Memory B cell (primary cell): Measurements from ENCODE around the gene IGLON5.

Source experiments
- ATAC-seq: fragments of 150-1000 bp; cut with Tn5 transposase; 2 replicates; pipeline ENCODE4 v1.10.0; 2021; ENCODE audit warnings: low read depth, mild to moderate bottlenecking, moderate library complexity
- DNase-seq, 2 donors: peaks; one replicate each; pipeline ENCODE4 v3.0.0; 2022; ENCODE audit warnings: low spot score in 2 of 2
- H3K27ac Mint-ChIP-seq: one replicate; pipeline ENCODE4 v1.8.0; 2022; ENCODE audit warnings: mild to moderate bottlenecking, moderate library complexity, mixed read lengths
- H3K27me3 Mint-ChIP-seq: one replicate; pipeline ENCODE4 v1.8.0; 2022; ENCODE audit warnings: mixed read lengths
- H3K36me3 Mint-ChIP-seq: one replicate; pipeline ENCODE4 v1.8.0; 2022; ENCODE audit warnings: mild to moderate bottlenecking, mixed read lengths
- H3K4me1 Mint-ChIP-seq: one replicate; pipeline ENCODE4 v1.8.0; 2022; ENCODE audit warnings: mixed read lengths
- H3K4me3 Mint-ChIP-seq: one replicate; pipeline ENCODE4 v1.8.0; 2022; ENCODE audit warnings: mild to moderate bottlenecking, moderate library complexity, mixed read lengths
- H3K9me3 Mint-ChIP-seq: one replicate; pipeline ENCODE4 v1.8.0; 2022; ENCODE audit warnings: mixed read lengths

IGLON5 gene

GRCh38 chr19:51371186-51371690 is 59.8 kb downstream of the IGLON5 start:
- H3K4me1 Mint-ChIP-seq = peaks cover 20% of the 10 kb centered on the region
- DNase-seq (no peak), ATAC-seq (no peak)
- no peak overlapping the region for H3K4me3 Mint-ChIP-seq
- no peaks in the 10 kb centered on the region for H3K9me3 Mint-ChIP-seq
- no peaks in the 10 kb centered on the region for H3K27me3 Mint-ChIP-seq
- H3K36me3 Mint-ChIP-seq = no peaks in the 10 kb centered on the region
- H3K27ac Mint-ChIP-seq = no peak overlapping the region

- no peaks in the 10 kb centered on the region for H3K27me3 Mint-ChIP-seq
- ATAC-seq (no peak), DNase-seq (no peak)
- no peaks in the 10 kb centered on the region for H3K9me3 Mint-ChIP-seq
- no peak overlapping the region for H3K27ac Mint-ChIP-seq
- peaks cover 14% of the 10 kb centered on the region for H3K4me1 Mint-ChIP-seq
- H3K4me3 Mint-ChIP-seq = no peak overlapping the region
- no peaks in the 10 kb centered on the region for H3K36me3 Mint-ChIP-seq
These were observed 60.7 kb downstream of the IGLON5 start for GRCh38 chr19:51372021-51372648.

GRCh38 chr19:51372649-51373504 is 61.4 kb downstream of the IGLON5 start, which contains the start of gene NKG7:
Gene NKG7, minus strand, starts transcription at chr19:51372654. Its CDS starts 119 bp downstream, at chr19:51372535.
- Mint-ChIP-seq H3K4me3 (no peak within 1 kb of the TSS), H3K27me3 (no peaks in the 10 kb centered on the region), H3K27ac (no peak within 1 kb of the TSS), H3K4me1 (peaks cover 14% of the 10 kb centered on the region), H3K36me3 (no peaks in the 10 kb centered on the region), H3K9me3 (no peaks in the 10 kb centered on the region)
- DNase-seq (no peak), ATAC-seq (no peak)

GRCh38 chr19:51375504-51376221 is 64.2 kb downstream of the IGLON5 start:
- Mint-ChIP-seq H3K4me3 (no peak overlapping the region), H3K27ac (no peak overlapping the region)
- DNase-seq = no peak

DNA sequence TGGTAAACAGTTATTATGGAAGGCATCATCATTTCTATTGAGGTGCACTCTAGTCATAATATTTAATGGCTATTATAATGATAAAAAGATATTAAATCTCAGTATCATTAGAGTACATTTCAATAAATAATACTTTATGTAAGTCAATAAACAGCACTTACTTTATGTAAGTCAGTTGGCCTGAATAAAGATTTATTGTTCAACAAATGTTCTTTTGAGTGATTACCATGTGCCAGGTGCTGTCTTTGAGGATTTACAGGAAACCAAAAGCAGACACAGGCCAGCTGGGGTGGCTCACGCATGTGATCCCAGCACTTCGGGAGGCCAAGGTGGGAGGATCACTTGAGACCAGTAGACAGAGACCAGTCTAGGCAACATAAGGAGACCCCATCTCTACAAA is 66.0 kb downstream of the IGLON5 start:
- Mint-ChIP-seq H3K27me3 (no peaks in the 10 kb centered on the region), H3K27ac (no peak overlapping the region), H3K4me3 (no peak overlapping the region), H3K36me3 (peaks cover 5% of the 10 kb centered on the region), H3K9me3 (no peaks in the 10 kb centered on the region), H3K4me1 (peaks cover 8% of the 10 kb centered on the region)
- no peak for ATAC-seq
- DNase-seq = no peak

More at GRCh38 chr19:51375504-51376221, 64.2 kb downstream of the IGLON5 start:
- Mint-ChIP-seq H3K36me3 (peaks cover 3% of the 10 kb centered on the region), H3K9me3 (no peaks in the 10 kb centered on the region), H3K4me1 (peaks cover 10% of the 10 kb centered on the region), H3K27me3 (no peaks in the 10 kb centered on the region)
- no peak for ATAC-seq

DNA sequence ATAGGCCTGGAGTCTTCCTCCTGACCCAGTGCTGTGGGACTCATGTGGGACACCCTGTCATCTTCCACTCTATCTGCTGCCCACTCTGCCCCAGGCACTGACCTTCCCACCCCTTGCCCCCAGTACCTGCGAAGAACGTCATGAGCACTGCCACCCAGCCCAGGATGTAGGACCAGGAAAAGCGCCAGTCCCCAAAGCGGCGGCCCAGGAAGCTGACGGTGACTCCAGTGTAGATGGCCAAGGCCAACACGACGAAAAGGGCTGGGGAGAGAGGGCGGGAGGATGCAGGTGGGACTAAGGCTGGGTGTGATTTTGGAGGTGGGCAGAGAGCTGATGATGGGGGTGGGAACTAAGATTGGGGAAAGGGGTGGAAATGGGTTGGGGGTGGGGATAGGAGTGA is 68.9 kb downstream of the IGLON5 start:
- H3K9me3 Mint-ChIP-seq = no peaks in the 10 kb centered on the region
- no peak overlapping the region for H3K4me3 Mint-ChIP-seq
- ATAC-seq (no peak), DNase-seq (no peak)
- no peaks in the 10 kb centered on the region for H3K27me3 Mint-ChIP-seq
- peaks cover 5% of the 10 kb centered on the region for H3K36me3 Mint-ChIP-seq
- H3K27ac Mint-ChIP-seq = no peak overlapping the region
- peaks cover under 1% of the 10 kb centered on the region for H3K4me1 Mint-ChIP-seq
